ENCODE data around the gene IFIT1B.
A peak's percentile ranks its signal among the peaks of the same experiment; 100 is the strongest.
"Not testable (repeated sequence)": the region's sequence is repeated elsewhere in the genome, so short reads cannot be mapped to it uniquely, and the experiment has no call there.

The IFIT1B gene

GRCh38 chr10:89411135-89411534, 33.3 kb downstream of the IFIT1B start:
- H4K20me1 ChIP-seq, H3K4me3 ChIP-seq, H3K27ac ChIP-seq, H3K27me3 ChIP-seq, H3K9ac ChIP-seq: not testable (repeated sequence)
- Histone ChIP-seq H3K4me1 (peaks cover 17 to 43% (median 21%) of the 10 kb centered on the region in 10 experiments), H3K9me3 (replicated peaks in 1 of 11) (peaks cover 9 to 26% (median 20%) of the 10 kb centered on the region in 11 experiments), H3K36me3 (peaks cover 0 to 12% (median 0%) of the 10 kb centered on the region in 11 experiments; a peak in 7 of 22 replicates), H3K4me2 (peak overlapping the region in 2 of 11 experiments; percentile 28 to 55; a peak in 3 of 22 replicates)

- not testable (repeated sequence) for H3K4me3 ChIP-seq, H3K9ac ChIP-seq, H3K27ac ChIP-seq, H3K36me3 ChIP-seq, H3K27me3 ChIP-seq
- Histone ChIP-seq H3K4me1 (peaks cover 24 to 49% (median 31%) of the 10 kb centered on the region in 10 experiments), H3K9me3 (replicated peaks in 1 of 11) (peaks cover 6 to 16% (median 11%) of the 10 kb centered on the region in 11 experiments), H3K4me2 (peak overlapping the region in 2 of 11 experiments; percentile 81 to 90; a peak in 1 of 22 replicates), H4K20me1 (peaks cover 0 to 14% (median 0%) of the 10 kb centered on the region in 11 experiments; a peak in 5 of 22 replicates)
Measured at GRCh38 chr10:89412276-89412675, 34.4 kb downstream of the IFIT1B start.

- peak overlapping the region in 10 of 11 experiments; percentile 84 to 98 (median 94); a peak in 18 of 22 replicates for H3K27ac ChIP-seq
- no peak for TF ChIP-seq Cebpa-rat (IDR thresholded peaks at IDR 0.05)
- H3K36me3 ChIP-seq, result peaks cover 12 to 17% (median 14%) of the 10 kb centered on the region in 11 experiments; a peak in 21 of 22 replicates
- no peaks in the 10 kb centered on the region for H3K27me3 ChIP-seq
- peak overlapping the region; percentile 67 to 93 (median 83) for H3K4me2 ChIP-seq
- H4K20me1 ChIP-seq, result peaks cover 0 to 26% (median 0%) of the 10 kb centered on the region in 11 experiments; a peak in 8 of 22 replicates
- H3K9ac ChIP-seq, result peak overlapping the region; percentile 84 to 97 (median 93); a peak in 21 of 22 replicates
- H3K4me3 ChIP-seq, result peak overlapping the region; percentile 75 to 92 (median 84); a peak in 19 of 20 replicates
- peaks cover 36 to 59% (median 42%) of the 10 kb centered on the region in 10 experiments for H3K4me1 ChIP-seq
- H3K9me3 ChIP-seq (replicated peaks in 1 of 11), result peaks cover 6 to 13% (median 11%) of the 10 kb centered on the region in 11 experiments
Measured at GRCh38 chr10:89413398-89413912, 35.6 kb downstream of the IFIT1B start.

GRCh38 chr10:89414146-89414878, 36.5 kb downstream of the IFIT1B start, which contains the start of gene IFIT5:
TSS of gene IFIT5 (plus strand) at chr10:89414568. CDS start at chr10:89414799, 231 bp downstream.
- Histone ChIP-seq H3K9ac (peak within 1 kb of the TSS; percentile 84 to 97 (median 93)), H4K20me1 (peaks cover 0 to 26% (median 0%) of the 10 kb centered on the region in 11 experiments; a peak in 9 of 22 replicates), H3K27ac (peak within 1 kb of the TSS; percentile 84 to 98 (median 94)), H3K4me2 (peak within 1 kb of the TSS; percentile 67 to 93 (median 84)), H3K9me3 (replicated peaks in 1 of 11) (peaks cover 6 to 13% (median 11%) of the 10 kb centered on the region in 11 experiments), H3K4me1 (peaks cover 37 to 66% (median 50%) of the 10 kb centered on the region in 10 experiments), H3K27me3 (no peaks in the 10 kb centered on the region), H3K36me3 (peaks cover 13 to 22% (median 15%) of the 10 kb centered on the region in 11 experiments; a peak in 21 of 22 replicates), H3K4me3 (peak within 1 kb of the TSS; percentile 75 to 92 (median 84))
- TF ChIP-seq Cebpa-rat (IDR thresholded peaks at IDR 0.05), result no peak

- no peaks in the 10 kb centered on the region for H3K27me3 ChIP-seq
- H3K4me2 ChIP-seq, result peak overlapping the region; percentile 67 to 93 (median 84)
- peaks cover 13 to 29% (median 17%) of the 10 kb centered on the region in 11 experiments; a peak in 21 of 22 replicates for H3K36me3 ChIP-seq
- peaks cover 0 to 28% (median 0%) of the 10 kb centered on the region in 11 experiments; a peak in 9 of 22 replicates for H4K20me1 ChIP-seq
- peaks cover 40 to 68% (median 54%) of the 10 kb centered on the region in 10 experiments for H3K4me1 ChIP-seq
- no peak for TF ChIP-seq Cebpa-rat (IDR thresholded peaks at IDR 0.05)
- peaks cover 6 to 13% (median 11%) of the 10 kb centered on the region in 11 experiments for H3K9me3 ChIP-seq (replicated peaks in 1 of 11)
- H3K4me3 ChIP-seq, result peak overlapping the region; percentile 75 to 92 (median 84)
- H3K27ac ChIP-seq, result peak overlapping the region; percentile 84 to 98 (median 94)
- H3K9ac ChIP-seq, result peak overlapping the region; percentile 84 to 97 (median 93)
Measured at GRCh38 chr10:89414879-89415821, 37.3 kb downstream of the IFIT1B start.

GRCh38 chr10:89416465-89416864, 38.6 kb downstream of the IFIT1B start:
- peaks cover 0 to 41% (median 0%) of the 10 kb centered on the region in 11 experiments; a peak in 9 of 22 replicates for H4K20me1 ChIP-seq
- H3K36me3 ChIP-seq, result peaks cover 20 to 42% (median 30%) of the 10 kb centered on the region in 11 experiments
- no peak overlapping the region for H3K27ac ChIP-seq
- H3K9me3 ChIP-seq (replicated peaks in 1 of 11), result peaks cover 6 to 12% (median 11%) of the 10 kb centered on the region in 11 experiments
- H3K4me3 ChIP-seq, result peak overlapping the region in 3 of 10 experiments; percentile 81 to 92 (median 86); a peak in 1 of 20 replicates
- H3K4me2 ChIP-seq, result peak overlapping the region; percentile 67 to 93 (median 84)
- H3K27me3 ChIP-seq, result no peaks in the 10 kb centered on the region
- peaks cover 40 to 56% (median 52%) of the 10 kb centered on the region in 10 experiments for H3K4me1 ChIP-seq
- H3K9ac ChIP-seq, result 0 out of 22 replicates have a peak overlapping the region, but pooled peaks of 1 of the 11 experiments have one; percentile 93
- no peak for TF ChIP-seq Cebpa-rat (IDR thresholded peaks at IDR 0.05)

GRCh38 chr10:89419548-89419947, 41.7 kb downstream of the IFIT1B start:
- peak overlapping the region; percentile 4 to 56 (median 37); a peak in 15 of 22 replicates for H3K4me2 ChIP-seq
- H3K9me3 ChIP-seq (replicated peaks in 1 of 11), result no peaks in the 10 kb centered on the region
- peaks cover 21 to 52% (median 34%) of the 10 kb centered on the region in 11 experiments for H3K36me3 ChIP-seq
- TF ChIP-seq Cebpa-rat (IDR thresholded peaks at IDR 0.05), result no peak
- no peaks in the 10 kb centered on the region for H3K27me3 ChIP-seq
- no peak overlapping the region for H3K27ac ChIP-seq
- H3K9ac ChIP-seq, result no peak overlapping the region
- no peak overlapping the region for H3K4me3 ChIP-seq
- peaks cover 31 to 43% (median 39%) of the 10 kb centered on the region in 10 experiments for H3K4me1 ChIP-seq
- peaks cover 0 to 44% (median 0%) of the 10 kb centered on the region in 11 experiments; a peak in 9 of 22 replicates for H4K20me1 ChIP-seq

GRCh38 chr10:89421018-89421476, 43.2 kb downstream of the IFIT1B start:
- H3K9ac ChIP-seq, result no peak overlapping the region
- H3K4me2 ChIP-seq, result no peak overlapping the region
- no peaks in the 10 kb centered on the region for H3K27me3 ChIP-seq
- no peak for TF ChIP-seq Cebpa-rat (IDR thresholded peaks at IDR 0.05)
- H3K9me3 ChIP-seq (replicated peaks in 1 of 11), result no peaks in the 10 kb centered on the region
- no peak overlapping the region for H3K27ac ChIP-seq
- H3K36me3 ChIP-seq, result peaks cover 21 to 52% (median 34%) of the 10 kb centered on the region in 11 experiments
- peaks cover 0 to 40% (median 0%) of the 10 kb centered on the region in 11 experiments; a peak in 9 of 22 replicates for H4K20me1 ChIP-seq
- H3K4me3 ChIP-seq, result no peak overlapping the region
- peaks cover 20 to 37% (median 32%) of the 10 kb centered on the region in 10 experiments for H3K4me1 ChIP-seq
